ENCODE data around the gene ATP8B2. TPM values are rescaled to one million over a fixed set of nuclear protein-coding genes. Genes with fewer than 3 reads are reported as not detected.
"Not testable (repeated sequence)": the region's sequence is repeated elsewhere in the genome, so short reads cannot be mapped to it uniquely, and the experiment has no call there.

The ATP8B2 gene
- total RNA-seq, 1 experiment from 2014 or later: 50.0 TPM

DNA sequence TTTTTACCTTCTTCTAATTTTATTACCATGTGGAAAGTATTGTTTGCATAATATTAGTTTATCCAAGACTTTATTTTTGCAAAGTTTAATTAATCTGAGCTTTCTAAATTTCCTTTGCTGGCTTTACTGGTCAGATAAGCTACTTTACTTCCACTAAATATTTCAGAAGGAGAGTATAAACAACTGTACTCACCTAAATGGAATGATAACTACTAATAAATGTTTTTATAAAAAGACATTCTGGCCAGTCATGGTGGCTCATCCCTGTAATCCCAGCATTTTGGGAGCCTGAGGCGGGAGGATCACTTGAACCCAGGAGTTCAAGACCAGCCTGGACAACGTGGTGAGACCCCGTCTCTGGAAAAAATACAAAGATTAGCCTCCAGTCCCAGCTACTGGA lies 36.0 kb downstream of the ATP8B2 start (continued):
- TF ChIP-seq, protein P1, sequence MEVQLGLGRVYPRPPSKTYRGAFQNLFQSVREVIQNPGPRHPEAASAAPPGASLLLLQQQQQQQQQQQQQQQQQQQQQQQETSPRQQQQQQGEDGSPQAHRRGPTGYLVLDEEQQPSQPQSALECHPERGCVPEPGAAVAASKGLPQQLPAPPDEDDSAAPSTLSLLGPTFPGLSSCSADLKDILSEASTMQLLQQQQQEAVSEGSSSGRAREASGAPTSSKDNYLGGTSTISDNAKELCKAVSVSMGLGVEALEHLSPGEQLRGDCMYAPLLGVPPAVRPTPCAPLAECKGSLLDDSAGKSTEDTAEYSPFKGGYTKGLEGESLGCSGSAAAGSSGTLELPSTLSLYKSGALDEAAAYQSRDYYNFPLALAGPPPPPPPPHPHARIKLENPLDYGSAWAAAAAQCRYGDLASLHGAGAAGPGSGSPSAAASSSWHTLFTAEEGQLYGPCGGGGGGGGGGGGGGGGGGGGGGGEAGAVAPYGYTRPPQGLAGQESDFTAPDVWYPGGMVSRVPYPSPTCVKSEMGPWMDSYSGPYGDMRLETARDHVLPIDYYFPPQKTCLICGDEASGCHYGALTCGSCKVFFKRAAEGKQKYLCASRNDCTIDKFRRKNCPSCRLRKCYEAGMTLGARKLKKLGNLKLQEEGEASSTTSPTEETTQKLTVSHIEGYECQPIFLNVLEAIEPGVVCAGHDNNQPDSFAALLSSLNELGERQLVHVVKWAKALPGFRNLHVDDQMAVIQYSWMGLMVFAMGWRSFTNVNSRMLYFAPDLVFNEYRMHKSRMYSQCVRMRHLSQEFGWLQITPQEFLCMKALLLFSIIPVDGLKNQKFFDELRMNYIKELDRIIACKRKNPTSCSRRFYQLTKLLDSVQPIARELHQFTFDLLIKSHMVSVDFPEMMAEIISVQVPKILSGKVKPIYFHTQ (CRISPR knock-in tag; IDR thresholded peaks at IDR 0.05): no peak
- TF ChIP-seq ELF4 (CRISPR knock-in tag; IDR thresholded peaks at IDR 0.05; ENCODE audit: low read depth): no peak
- no peak for TF ChIP-seq NFE2L1 (CRISPR knock-in tag; IDR thresholded peaks at IDR 0.05)
- no peak for TF ChIP-seq ESRRA (CRISPR knock-in tag; IDR thresholded peaks at IDR 0.05; ENCODE audit: borderline replicate concordance)
- TF ChIP-seq, protein P2, sequence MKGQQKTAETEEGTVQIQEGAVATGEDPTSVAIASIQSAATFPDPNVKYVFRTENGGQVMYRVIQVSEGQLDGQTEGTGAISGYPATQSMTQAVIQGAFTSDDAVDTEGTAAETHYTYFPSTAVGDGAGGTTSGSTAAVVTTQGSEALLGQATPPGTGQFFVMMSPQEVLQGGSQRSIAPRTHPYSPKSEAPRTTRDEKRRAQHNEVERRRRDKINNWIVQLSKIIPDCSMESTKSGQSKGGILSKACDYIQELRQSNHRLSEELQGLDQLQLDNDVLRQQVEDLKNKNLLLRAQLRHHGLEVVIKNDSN (CRISPR knock-in tag; IDR thresholded peaks at IDR 0.05): no peak

DNA sequence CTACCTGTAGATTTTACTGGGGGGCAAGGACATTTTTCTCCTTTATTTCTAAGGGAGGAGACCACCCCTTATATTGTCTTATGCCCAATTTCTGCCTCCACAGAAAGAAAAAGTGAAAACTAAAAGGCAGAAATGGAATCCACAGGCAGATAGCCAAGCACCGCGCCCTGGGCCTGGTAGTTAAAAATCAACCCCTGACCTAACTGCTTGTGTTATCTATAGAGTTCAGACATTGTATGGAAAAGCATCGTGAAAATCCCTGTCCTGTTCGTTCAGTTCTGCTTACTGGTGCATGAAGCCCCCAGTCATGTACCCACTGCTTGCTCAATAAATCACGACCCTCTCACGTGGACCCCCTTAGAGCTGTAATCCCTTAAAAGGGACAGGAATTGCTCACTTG lies 46.1 kb downstream of the ATP8B2 start:
- Mint-ChIP-seq H3K4me1 (no peaks in the 10 kb centered on the region), H3K27me3 (ENCODE audit: low read depth) (no peaks in the 10 kb centered on the region), H3K36me3 (no peaks in the 10 kb centered on the region), H3K4me3 (no peak overlapping the region), H3K27ac (0 out of 2 replicates have a peak overlapping the region, but pooled peaks have one; percentile 39), H3K9me3 (no peaks in the 10 kb centered on the region)
- ChIA-PET CTCF (interaction anchor here (0.6 to 0.7 kb wide), 2 partner anchors 44 to 801 kb away, joined by 3 to 5 read pairs; partner anchors contain the start of gene KRTCAP2), POLR2A (no interaction called here)
- no peak for TF ChIP-seq ETV6 (CRISPR knock-in tag; IDR thresholded peaks at IDR 0.05)
- TF ChIP-seq NFYB (CRISPR knock-in tag; conservative IDR thresholded peaks at IDR 0.05; ENCODE audit: low read depth): no peak
- ATAC-seq (no peak), DNase-seq (ENCODE audit: low spot score) (no peak)

DNA sequence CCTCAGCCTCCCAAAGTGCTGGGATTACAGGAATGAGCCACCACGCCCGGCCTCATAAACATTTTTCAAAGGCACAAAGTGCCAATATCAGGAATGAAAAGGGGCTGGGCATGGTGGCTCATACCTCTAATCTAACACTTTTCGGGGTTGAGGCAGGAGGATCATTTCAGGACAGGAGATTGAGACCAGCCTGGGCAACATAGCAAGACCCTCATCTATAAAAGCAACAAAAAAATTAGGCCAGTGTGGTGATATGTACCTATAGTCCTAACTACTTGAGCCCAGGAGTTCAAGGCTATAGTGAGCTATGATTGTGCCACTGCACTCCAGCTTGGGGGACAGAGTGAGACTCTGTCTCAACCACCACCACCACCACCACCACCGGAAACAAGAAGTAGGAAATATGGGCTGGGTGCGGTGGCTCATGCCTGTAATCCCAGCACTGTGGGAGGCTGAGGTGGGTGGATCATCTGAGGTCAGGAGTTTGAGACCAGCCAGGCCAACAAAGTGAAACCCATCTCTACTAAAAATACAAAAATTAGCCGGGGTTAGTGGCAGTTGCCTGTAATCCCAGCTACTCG lies 48.5 kb downstream of the ATP8B2 start:
- H3K27ac Mint-ChIP-seq; H3K27me3 Mint-ChIP-seq (ENCODE audit: low read depth); CTCF ChIA-PET; ATAC-seq; DNase-seq (ENCODE audit: low spot score); H3K4me3 Mint-ChIP-seq; H3K4me1 Mint-ChIP-seq; POLR2A ChIA-PET; H3K36me3 Mint-ChIP-seq; H3K9me3 Mint-ChIP-seq: not testable (repeated sequence)
- TF ChIP-seq ZNF121 (CRISPR knock-in tag; IDR thresholded peaks at IDR 0.05): peak; percentile 10; the same call in 1 of the 2 replicates

DNA sequence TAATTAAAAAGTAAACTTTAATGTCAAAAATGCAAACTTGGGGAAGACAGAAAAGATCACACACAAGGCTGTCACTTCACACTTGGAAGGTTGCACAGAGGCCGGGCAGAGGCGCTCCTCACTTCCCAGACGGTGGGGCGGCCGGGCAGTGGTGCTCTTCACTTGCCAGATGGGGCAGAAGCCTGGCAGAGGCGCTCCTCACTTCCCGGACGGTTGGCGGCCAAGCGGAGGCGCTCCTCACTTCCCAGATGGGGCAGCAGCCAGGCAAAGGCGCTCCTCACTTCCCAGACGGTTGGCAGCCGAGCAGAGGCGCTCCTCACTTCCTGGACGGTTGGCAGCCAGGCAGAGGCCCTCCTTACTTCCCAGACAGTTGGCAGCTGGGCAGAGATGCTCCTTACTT lies 54.0 kb downstream of the ATP8B2 start:
- Mint-ChIP-seq H3K27ac (no peak overlapping the region), H3K4me3 (no peak overlapping the region), H3K9me3 (peaks cover 3% of the 10 kb centered on the region; the same call in 1 of the 2 replicates), H3K4me1 (no peaks in the 10 kb centered on the region), H3K27me3 (ENCODE audit: low read depth) (no peaks in the 10 kb centered on the region), H3K36me3 (no peaks in the 10 kb centered on the region)
- POLR2A ChIA-PET: no interaction called here
- ATAC-seq (no peak), DNase-seq (ENCODE audit: low spot score) (no peak)
- TF ChIP-seq ESRRA (CRISPR knock-in tag; IDR thresholded peaks at IDR 0.05; ENCODE audit: borderline replicate concordance) (no peak), SOX15 (CRISPR knock-in tag; IDR thresholded peaks at IDR 0.05) (no peak), IRF2 (CRISPR knock-in tag; IDR thresholded peaks at IDR 0.05; ENCODE audit: borderline replicate concordance, low read depth) (no peak), ETV6 (CRISPR knock-in tag; IDR thresholded peaks at IDR 0.05) (no peak), SMAD4 (CRISPR knock-in tag; IDR thresholded peaks at IDR 0.05) (no peak), ZNF416 (CRISPR knock-in tag; IDR thresholded peaks at IDR 0.05) (no peak), MYBL2 (CRISPR knock-in tag; IDR thresholded peaks at IDR 0.05) (no peak), ELF4 (CRISPR knock-in tag; IDR thresholded peaks at IDR 0.05; ENCODE audit: low read depth) (no peak), HMGA2 (CRISPR knock-in tag; IDR thresholded peaks at IDR 0.05) (no peak), FOXK1 (CRISPR knock-in tag; IDR thresholded peaks at IDR 0.05) (no peak), SP1 (CRISPR knock-in tag; conservative IDR thresholded peaks at IDR 0.05) (no peak), GTF2I (CRISPR knock-in tag; conservative IDR thresholded peaks at IDR 0.05) (no peak)
- TF ChIP-seq, protein P3, sequence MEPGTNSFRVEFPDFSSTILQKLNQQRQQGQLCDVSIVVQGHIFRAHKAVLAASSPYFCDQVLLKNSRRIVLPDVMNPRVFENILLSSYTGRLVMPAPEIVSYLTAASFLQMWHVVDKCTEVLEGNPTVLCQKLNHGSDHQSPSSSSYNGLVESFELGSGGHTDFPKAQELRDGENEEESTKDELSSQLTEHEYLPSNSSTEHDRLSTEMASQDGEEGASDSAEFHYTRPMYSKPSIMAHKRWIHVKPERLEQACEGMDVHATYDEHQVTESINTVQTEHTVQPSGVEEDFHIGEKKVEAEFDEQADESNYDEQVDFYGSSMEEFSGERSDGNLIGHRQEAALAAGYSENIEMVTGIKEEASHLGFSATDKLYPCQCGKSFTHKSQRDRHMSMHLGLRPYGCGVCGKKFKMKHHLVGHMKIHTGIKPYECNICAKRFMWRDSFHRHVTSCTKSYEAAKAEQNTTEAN (CRISPR knock-in tag; IDR thresholded peaks at IDR 0.05): no peak
- TF ChIP-seq, protein P4, sequence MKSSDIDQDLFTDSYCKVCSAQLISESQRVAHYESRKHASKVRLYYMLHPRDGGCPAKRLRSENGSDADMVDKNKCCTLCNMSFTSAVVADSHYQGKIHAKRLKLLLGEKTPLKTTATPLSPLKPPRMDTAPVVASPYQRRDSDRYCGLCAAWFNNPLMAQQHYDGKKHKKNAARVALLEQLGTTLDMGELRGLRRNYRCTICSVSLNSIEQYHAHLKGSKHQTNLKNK (CRISPR knock-in tag; IDR thresholded peaks at IDR 0.05): no peak
- TF ChIP-seq, protein P5, sequence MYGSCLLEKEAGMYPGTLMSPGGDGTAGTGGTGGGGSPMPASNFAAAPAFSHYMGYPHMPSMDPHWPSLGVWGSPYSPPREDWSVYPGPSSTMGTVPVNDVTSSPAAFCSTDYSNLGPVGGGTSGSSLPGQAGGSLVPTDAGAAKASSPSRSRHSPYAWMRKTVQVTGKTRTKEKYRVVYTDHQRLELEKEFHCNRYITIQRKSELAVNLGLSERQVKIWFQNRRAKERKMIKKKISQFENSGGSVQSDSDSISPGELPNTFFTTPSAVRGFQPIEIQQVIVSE (CRISPR knock-in tag; IDR thresholded peaks at IDR 0.05; ENCODE audit: borderline replicate concordance): no peak
- TF ChIP-seq, protein P6, sequence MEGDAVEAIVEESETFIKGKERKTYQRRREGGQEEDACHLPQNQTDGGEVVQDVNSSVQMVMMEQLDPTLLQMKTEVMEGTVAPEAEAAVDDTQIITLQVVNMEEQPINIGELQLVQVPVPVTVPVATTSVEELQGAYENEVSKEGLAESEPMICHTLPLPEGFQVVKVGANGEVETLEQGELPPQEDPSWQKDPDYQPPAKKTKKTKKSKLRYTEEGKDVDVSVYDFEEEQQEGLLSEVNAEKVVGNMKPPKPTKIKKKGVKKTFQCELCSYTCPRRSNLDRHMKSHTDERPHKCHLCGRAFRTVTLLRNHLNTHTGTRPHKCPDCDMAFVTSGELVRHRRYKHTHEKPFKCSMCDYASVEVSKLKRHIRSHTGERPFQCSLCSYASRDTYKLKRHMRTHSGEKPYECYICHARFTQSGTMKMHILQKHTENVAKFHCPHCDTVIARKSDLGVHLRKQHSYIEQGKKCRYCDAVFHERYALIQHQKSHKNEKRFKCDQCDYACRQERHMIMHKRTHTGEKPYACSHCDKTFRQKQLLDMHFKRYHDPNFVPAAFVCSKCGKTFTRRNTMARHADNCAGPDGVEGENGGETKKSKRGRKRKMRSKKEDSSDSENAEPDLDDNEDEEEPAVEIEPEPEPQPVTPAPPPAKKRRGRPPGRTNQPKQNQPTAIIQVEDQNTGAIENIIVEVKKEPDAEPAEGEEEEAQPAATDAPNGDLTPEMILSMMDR (IDR thresholded peaks at IDR 0.05): no peak
- CTCF ChIA-PET: no interaction called here

Measured in WTC11 (cell line).